NCI-H82 (cell line): ENCODE data around the gene NPAS2.

Source experiments
- DNase-seq: peaks from one replicate; lab custom pipeline; 2025; lab: John Stamatoyannopoulos, UW

Gene NPAS2

GRCh38 chr2:100940240-100940639 lies 120.3 kb downstream of the NPAS2 start:
- no peak for DNase-seq

DNA sequence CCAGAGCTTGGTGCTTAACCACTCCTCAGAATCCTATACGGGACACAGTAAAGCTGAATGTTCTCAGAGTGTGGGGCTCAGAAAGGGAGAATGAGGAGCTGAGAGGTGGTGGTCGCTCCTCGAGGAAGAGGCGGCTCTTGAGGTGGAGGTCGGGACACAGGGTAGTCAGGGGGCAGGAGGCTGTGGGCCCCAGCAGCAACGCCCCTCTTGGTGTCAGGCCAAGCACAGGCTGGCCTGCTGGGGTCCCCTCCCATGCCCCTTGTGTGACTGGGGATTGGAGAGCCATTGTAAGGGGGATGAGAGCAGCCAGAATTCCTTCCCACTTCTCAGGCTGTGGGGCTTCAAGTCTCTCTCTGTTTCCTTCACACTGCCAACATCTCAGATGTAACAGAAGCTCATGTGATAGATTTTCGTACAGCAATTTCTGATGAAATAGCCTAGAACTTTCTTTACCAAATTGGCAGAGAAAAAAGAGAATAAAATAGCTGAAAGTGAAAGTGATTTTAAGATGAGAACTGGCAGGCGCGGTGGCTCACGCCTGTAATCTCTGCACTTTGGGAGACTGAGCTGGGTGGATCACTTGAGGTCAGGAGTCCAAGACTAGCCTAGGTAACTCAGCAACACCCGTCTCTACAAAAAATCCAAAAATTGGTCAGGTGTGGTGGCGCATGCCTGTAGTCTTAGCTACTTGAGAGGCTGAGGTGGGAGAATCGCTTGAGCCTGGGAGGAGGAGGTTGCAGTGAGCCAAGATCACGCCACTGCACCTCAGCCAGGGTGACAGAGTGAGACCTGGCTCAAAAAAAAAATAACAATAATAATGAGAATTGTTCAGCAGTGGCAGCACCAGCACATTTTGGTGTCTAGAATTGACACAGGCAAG lies 121.1 kb downstream of the NPAS2 start:
- no peak for DNase-seq

- DNase-seq = no peak
These were observed 121.8 kb downstream of the NPAS2 start for GRCh38 chr2:100941646-100942240.

DNA sequence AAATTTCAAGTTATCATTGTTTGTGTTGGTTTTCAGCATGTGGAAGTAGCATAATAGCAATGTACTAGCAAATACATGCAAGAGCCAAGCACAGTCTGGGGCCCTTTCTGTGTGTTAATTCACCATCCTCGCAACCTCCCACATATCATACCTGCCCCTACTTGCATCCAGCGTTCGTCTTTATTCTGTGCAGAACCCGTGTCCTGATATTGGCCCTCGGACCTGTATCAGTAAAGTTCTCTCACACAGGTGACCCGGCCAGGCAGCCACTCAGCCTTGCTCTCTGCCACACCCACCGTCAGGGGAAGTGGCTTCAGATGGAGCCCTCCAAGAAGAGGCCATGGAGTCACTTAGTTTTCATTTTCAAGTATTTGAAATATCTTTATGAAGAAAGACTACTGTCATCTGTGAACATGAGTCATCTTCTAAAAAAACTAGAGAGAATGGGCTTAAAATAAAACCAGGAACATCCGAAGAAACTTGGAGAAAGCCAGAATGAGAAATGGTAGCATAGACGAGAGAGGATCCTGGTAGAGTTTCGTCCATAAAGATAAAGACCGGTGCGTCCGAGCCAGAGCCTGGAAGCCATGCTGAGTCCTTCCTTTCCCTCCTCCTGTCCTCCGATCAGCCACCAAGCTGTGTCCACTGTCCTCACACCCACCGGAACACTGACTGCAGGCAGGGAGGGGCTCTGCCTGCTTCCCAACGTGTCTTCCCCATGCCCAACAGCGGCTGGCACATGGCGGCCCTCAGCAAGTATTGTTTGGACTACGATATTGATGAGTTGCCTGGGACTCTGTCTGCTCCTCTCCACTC lies 124.9 kb downstream of the NPAS2 start:
- DNase-seq = no peak

GRCh38 chr2:100945433-100945740 lies 125.4 kb downstream of the NPAS2 start:
- no peak for DNase-seq

DNA sequence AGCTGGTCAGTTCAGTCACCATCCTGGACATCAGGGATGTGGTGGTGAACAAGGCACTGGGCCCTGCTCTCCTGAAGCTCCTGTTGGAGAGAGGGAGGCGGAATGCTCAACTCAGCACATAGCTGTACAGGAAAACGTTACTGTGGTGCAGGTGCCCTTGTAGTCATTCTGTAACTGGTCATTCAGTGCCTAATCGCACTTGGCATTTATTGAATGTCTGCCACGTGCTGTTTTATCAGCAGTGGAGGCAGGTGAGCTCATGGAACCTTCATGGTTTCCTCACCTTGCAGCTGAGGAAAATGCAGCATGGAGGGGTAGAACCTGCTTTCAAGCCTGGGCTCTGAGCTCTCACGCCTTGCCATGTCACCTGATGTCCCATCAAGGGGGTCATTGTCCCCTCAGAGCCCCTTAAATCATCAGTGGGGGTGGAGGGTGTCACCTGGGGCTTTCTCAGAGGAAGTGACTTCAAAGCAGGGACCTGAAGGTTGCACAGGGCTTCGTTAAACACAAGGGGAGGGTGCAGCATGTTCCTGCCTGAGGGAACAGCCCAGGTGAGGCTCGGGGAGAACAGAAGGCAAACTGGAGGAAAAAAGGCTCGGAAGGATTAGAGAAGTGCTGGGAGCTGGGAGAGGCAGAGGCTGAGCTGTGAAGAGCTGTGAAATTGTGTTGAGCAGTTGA lies 126.1 kb downstream of the NPAS2 start:
- DNase-seq = no peak

- no peak for DNase-seq
These were observed 129.2 kb downstream of the NPAS2 start for GRCh38 chr2:100948942-100949811.

GRCh38 chr2:100952512-100952911 lies 132.6 kb downstream of the NPAS2 start:
- DNase-seq = no peak

DNA sequence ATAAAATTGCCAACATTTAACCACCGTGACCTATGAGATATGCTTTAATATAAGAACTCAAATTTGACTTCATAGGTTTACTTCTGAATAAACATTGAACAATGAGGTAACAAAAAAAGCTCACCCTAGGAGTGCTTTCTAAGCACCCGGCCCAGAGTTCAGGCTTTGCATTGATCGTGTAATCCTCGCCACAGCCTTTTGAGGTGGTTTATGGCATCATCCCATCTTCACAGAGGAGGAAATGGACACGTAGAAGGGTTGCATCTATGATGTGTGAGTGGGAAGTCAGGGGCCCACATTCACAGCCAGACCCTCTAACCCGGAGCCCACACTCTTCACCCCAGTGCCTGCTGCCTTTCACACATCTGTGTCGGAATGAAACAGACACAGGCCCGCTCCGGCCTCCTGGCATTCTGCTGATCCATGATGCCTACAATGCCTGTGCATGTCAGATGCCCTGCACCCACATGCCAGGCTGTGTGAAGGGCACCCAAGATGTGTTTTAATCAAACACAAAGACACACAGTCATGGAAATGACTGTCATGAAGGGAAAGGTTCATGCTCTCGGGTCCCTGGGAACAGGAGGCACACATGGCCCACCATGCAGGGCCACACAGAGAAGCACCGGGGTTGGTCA lies 133.6 kb downstream of the NPAS2 start:
- no peak for DNase-seq

DNA sequence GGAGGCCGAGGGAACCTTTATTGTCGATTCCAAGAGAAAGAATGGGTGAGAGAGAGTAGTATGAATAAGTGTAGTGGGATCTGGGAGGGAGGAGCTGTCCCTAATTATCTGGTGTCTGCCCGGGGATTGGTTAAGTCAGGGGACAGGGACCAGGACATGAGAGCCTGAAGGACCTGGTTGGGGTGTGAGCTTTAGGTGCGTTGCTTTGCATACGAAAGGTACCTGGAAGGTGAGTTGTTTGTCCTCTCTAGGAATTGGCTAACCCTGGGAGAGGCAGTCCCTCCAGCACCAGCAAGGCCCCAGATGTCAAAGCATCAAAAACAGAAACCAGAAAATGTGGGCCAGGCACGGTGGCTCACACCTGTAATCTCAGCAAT lies 134.1 kb downstream of the NPAS2 start:
- DNase-seq = no peak

DNA sequence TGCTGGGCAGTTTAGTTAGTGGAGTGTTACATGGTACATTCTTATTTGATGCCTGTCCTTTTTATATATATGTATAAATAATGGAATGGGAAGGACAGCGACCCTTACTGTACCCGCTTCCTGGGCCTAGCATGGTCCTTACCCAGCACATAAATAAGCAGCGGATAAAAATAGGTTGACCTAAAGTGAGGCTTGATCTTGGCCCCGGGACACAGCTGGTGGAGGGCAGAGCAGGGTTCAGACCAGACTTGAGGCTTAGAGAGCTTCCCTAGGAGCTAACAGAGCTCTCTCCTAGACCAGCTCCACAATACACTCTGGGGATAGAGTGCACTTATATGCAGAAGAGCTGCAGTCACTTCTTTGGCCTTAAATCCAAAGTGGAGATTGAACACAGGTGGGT lies 135.3 kb downstream of the NPAS2 start:
- DNase-seq = no peak

DNA sequence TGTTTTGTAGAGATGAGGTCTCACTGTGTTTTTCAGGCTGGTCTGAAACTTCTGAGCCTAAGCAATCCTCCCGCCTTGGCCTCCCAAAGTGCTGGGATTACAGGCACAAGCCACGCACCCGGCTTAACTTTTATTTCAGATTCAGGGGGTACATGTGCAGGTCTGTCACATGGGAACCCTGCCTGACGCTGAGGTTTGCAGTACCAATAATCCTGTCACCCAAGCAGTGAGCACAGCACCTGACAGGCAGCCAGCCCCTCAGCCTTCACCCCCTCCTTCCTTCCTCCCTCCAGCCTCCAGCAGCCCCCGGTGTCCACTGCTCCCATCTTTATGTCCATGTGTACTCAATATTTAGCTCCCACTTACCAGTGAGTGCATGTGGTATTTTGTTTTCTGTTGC lies 136.1 kb downstream of the NPAS2 start:
- no peak for DNase-seq

GRCh38 chr2:100957996-100958653 lies 138.2 kb downstream of the NPAS2 start:
- DNase-seq = no peak

GRCh38 chr2:100959225-100959880 lies 139.4 kb downstream of the NPAS2 start:
- DNase-seq = no peak

- no peak for DNase-seq
These were observed 140.7 kb downstream of the NPAS2 start for GRCh38 chr2:100960688-100961087.

DNA sequence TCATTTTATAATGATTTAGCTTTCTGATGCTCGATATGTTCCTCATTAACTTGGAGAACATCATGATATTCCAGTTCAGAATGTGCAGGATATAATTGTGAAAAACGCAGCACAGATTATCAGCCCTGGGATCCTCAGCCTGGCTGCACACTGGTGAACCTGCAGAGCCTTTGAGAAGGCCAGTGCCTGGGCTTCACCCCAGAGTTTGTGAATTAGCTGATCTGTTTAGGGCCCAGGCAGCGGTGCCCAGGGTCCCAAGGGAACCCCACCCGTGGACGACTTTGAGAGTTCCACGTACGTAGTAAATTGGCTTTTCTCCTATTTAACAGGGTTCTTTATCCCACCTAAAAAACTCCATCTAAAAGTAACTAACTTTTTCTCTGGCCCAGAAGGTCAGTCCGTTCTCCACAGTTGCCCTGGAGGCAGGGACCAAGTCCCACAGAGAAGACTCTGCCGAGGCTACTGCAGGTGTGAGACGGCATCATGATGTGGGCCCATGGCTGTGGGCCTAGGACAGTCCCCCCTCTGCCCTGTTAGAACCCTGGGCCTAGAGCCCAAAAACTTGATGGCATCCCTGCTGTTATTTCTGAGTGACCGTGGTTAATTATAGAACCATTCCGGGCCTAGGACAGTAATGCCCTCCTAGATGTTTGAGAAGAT lies 142.6 kb downstream of the NPAS2 start:
- no peak for DNase-seq

GRCh38 chr2:100963026-100963375 lies 143.1 kb downstream of the NPAS2 start:
- DNase-seq = no peak

DNA sequence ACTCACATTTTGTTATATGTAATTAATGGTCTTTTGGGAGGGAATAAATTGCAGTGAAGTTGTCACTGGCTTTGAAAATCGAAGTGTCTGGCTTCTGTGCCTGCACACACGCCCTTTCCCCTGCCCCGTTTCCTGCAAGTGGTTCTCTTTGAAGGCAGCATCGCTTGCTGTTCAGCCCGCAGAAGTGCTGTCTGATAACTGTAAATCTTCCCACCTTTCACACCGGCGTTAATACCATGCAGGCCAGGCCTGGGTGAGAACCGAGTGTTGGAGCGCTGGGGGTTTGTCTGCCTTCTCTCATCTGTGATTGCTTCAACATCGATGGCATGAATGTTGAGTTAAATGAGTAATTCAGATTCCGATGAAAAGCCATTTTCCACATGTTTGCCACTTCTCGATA lies 144.3 kb downstream of the NPAS2 start:
- DNase-seq = no peak

DNA sequence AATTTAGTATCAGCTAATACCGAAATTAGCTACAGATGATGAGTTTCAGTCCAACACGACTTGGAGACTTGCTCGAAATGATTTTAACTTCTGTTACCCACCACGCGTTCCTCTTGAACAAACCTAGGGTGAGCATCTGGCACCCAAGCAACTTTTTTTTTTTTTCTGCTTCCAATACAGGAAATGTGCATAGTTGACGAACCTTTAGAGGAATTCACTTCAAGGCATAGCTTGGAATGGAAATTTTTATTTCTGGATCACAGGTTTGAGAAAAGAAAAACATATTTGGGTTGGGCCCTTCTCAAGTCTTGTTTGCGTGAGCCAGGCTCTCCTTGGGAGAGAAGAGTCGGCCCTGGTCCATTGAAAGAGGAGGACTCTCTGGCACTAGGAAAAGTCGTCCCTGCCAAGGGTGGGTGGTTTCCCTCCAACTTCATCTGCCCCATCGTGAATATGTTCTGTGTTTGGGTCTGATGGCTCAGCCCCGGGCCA lies 144.8 kb downstream of the NPAS2 start:
- DNase-seq = no peak
